Globus pallidus (tissue), 1 donor: ENCODE measurements around the gene PNLDC1.

ENCODE experiments used
- DNase-seq: peaks from one replicate; pipeline ENCODE4 v3.0.0-alpha.2; 2015; ENCODE audit warnings: low spot score

PNLDC1 gene, protein sequence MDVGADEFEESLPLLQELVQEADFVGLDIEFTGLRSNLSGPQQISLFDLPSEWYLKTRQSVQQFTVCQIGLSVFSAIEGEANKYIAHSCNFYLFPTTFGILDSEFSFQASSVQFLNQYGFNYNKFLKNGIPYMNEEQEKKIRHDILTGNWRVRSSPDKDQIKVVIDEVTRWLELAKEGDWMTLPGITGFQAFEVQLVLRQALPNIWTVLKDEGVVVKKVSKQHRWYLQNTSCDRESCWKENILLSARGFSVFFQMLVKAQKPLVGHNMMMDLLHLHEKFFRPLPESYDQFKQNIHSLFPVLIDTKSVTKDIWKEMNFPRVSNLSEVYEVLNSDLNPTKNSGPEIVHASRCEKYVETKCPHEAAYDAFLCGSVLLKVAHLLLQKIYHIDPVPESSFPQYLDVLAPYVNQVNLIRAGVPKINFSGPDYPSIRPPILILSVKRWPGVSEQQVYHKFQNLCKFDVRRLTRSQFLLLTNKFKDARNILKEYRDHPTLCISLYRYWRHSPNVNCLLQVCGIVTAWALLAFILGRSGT

GRCh38 chr6:159800141-159800865, at the start of gene PNLDC1:
Gene PNLDC1 (plus strand): TSS chr6:159800276. CDS start chr6:159800308, 32 bp downstream.
- DNase-seq = no peak

DNA sequence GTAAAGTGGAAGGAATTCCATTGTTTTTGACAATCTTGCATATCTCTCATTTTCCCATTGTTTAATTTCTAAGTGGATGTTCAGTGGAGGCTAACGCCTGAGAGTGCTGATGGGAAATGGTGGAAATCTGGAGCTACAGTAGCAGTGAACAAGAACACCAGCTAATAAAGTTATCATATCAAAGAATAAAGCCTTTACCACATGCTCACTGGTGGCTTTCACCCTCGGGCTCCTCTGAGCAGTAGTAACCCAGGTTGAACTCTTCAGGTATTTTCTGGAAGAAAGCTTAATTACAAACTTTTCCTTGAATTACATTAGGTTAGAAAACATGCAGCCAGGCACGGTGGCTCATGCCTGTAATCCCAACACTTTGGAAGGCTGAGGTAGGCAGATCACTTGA, 48.6 kb upstream of the PNLDC1 start:
- no peak for DNase-seq

GRCh38 chr6:159753081-159753872, 46.8 kb upstream of the PNLDC1 start:
- no peak for DNase-seq

GRCh38 chr6:159754401-159754800, 45.7 kb upstream of the PNLDC1 start:
- no peak for DNase-seq

GRCh38 chr6:159754959-159755914, 44.8 kb upstream of the PNLDC1 start:
- peak; percentile 13 for DNase-seq

DNA sequence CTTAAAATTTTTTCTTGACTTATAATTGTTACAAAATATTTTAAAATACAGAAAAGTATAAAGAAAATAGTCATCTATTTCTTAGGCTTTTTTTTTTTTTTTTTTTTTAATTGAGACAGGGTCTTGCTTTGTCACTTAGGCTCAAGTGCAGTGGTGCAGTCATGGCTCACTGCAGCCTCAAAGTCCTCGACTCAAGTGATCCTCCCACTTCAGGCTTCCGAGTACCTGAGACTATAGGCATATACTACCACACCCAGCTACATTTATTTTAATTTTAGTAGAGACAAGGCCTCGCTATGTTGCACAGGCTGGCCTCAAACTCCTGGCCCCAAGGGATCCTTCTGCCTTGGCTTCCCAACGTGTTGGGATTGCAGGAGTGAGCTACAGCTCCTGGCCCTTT, 43.6 kb upstream of the PNLDC1 start:
- no peak for DNase-seq

GRCh38 chr6:159758031-159759001, 41.8 kb upstream of the PNLDC1 start:
- no peak for DNase-seq

DNA sequence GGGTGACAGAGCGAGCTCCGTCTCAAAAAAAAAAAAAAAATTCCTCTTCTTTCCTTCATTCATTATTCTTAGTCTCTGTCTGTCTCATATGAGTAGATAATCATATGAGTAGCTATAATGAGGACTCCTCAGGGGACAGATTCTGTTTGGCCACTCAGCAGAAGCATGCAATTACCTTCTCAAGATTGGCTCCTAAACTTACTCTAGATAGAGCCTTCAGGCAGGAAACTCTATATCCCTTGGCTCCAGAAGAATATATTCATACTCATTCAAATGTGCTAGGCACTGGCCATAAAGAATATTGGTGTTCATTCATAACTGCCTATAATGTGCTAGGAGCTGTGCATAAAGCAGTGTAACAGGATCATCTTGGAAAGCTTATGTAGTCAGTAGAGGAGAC, 40.4 kb upstream of the PNLDC1 start:
- DNase-seq = no peak

DNA sequence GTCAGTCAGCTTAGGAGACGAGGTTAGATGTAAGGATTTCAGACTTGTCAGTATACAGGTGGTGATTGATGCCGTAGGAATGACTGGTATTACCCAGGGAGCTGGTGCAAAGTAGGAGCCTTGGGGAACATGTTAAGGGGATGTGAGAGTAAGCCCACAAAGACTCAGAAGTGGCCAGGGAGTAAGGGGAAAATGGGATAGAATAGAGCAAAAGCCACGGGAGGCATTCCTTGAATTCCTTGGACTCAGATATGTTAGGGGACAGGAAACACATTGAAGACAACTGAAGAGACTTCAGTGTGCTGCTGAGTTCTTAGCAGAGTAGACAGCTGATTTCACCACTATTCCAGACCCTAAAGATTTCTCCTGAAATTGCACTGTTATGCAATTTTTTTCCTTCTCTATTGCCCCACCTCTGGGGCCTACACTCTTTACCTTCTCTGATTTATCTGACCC, 39.4 kb upstream of the PNLDC1 start:
- DNase-seq = no peak

- peak; percentile 10 for DNase-seq
Measured at GRCh38 chr6:159761129-159761872, 38.8 kb upstream of the PNLDC1 start.

DNA sequence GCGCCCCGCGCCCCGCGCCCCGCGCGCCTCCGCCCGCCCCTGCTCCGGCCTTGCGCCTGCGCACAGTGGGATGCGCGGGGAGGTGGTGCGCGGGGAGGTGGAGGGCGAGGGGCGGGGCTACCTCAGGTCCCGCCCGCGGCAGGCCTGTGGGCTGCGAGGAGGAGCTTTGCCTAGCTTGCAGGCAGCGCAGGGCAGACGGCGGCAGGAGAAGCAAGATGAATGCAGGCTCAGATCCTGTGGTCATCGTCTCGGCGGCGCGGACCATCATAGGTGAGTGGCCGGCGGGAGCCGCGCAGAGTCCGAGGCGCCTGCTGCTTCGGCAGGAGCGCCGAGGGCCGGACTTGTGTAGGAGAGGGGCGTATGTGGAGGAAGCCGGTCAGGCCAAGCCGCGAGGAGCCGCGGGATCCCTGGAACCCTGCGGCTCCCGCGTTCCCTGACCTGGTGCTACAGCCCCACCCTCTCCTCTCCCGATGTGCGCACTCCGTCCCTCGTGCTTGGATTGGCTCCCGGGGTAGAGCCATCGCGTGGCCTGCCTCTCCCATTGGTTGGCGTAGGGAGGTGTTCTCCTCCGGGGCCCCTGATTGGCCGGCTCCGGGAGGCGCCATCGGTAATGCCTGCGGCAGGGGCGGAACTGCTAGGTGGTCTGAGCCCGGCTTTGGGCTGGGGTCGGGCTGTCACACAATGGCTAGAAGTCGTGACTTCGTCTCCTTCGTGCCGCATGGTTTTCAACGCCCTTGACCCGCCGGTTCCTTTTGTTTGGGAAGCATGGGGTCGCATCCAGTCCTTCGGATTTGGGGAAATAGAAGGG, 38.0 kb upstream of the PNLDC1 start, which contains the start of gene ACAT2:
Gene ACAT2 (plus strand): TSS at position 173 of the 808 bp plus-strand sequence. CDS start 43 bp downstream, at position 216.
- peak; percentile 98 for DNase-seq

DNA sequence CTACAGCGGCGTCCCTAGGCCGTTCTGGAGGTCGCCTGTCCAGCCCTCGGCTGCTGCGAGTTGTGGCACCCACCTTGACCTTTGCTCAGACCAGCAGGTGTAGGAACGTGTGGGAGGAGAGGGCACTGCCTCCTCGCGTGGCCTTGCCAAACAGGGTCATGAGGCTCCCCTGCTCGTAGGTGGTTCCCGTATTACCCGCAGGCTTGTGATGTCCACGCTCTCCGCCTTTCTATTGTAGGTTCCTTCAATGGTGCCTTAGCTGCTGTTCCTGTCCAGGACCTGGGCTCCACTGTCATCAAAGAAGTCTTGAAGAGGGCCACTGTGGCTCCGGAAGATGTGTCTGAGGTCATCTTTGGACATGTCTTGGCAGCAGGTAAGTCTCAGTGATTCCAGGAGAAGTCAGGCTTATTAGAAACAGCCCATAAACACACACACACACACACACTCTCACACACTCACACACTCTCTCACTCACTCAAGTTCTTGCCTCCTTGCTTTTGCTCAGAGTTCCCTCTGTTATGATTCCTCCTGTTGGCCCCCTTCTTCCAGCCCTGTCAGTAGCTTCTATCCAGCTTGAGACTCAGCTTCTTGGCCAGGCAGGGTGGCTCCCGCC, 37.3 kb upstream of the PNLDC1 start:
- no peak for DNase-seq

- no peak for DNase-seq
Measured at GRCh38 chr6:159766906-159767305, 33.2 kb upstream of the PNLDC1 start.

DNA sequence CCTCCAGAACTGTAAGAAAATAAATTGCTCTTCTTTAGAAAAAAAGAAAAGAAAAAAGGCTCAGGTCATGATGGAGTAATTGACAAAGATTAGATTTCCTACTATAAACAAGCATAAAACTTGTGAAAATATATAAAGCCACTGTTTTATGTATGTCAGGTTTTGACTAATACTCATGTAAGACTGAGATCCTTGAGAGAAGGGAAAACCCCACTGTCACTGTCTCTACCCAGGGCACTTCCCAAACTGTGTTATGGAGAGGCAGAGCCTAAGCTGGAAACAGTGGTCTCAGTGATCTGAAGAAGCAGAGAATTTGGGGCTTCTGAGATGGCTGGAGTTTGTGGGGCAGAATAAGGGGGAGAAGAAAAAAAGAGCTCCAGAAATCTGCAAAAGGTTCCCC, 30.6 kb upstream of the PNLDC1 start:
- no peak for DNase-seq

DNA sequence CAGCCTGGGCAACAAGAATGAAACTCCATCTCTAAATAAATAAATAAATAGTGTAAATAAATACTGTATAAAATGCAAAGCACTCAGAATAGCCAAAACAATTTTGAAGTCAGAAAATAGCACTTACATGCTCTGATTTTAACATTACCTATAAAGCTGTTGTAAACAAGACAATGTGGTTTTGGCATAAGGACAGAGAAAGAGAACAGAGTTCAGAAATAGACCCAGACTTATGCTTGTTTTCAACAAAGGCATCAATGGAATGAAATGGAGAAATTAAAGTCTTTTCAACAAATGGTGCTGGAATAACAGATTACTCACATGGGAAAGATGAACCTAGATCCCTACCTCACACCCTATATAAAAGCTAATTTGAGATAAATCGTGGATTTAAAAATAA, 27.9 kb upstream of the PNLDC1 start:
- no peak for DNase-seq

- DNase-seq = no peak
Measured at GRCh38 chr6:159777240-159777904, 22.7 kb upstream of the PNLDC1 start.

DNA sequence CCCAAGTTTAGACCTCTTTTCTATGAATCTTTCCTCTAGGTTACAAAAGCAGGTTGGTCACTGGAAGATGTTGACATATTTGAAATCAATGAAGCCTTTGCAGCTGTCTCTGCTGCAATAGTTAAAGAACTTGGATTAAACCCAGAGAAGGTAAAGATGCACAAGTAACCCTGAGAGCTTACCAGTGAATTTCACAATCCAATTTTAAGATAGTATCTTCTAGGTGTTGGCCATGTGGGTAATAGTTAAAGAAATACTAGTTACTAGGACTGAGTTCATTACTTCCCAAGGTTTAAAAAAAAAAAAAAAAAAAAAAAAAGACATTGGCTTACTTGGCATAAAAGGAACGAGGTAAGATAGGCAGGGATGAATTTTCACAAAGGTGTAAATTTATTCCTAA, 21.9 kb upstream of the PNLDC1 start:
- no peak for DNase-seq
